A549 (cell line): ENCODE measurements around the gene ARPC3.

Experiments used
- CTCF ChIP-seq: fragments of >200 bp; sonication (Bioruptor Twin); formaldehyde crosslinking; IDR thresholded peaks from 3 replicates; pipeline ENCODE4 v1.5.1; 2016
- EHMT2 ChIP-seq: fragments of 200-600 bp; sonication (generic); IDR thresholded peaks from 2 replicates; pipeline ENCODE4 v1.6.1; 2016; ENCODE audit warnings: antibody characterized with exemption, low read depth, mild to moderate bottlenecking, moderate library complexity
- ELK1 ChIP-seq: fragments of 150-350 bp; IDR thresholded peaks from 2 replicates; pipeline ENCODE4 v1.6.1; 2014; ENCODE audit warnings: low read depth, mild to moderate bottlenecking, low read length
- EP300 ChIP-seq, 2 experiments: fragments of >200 bp; sonication (Bioruptor Twin); formaldehyde crosslinking; IDR thresholded peaks; 2 replicates in 1 of 2; 3 replicates in 1 of 2; pipeline ENCODE4 v1.6.1; 2016 to 2017
- POLR2A ChIP-seq: IDR thresholded peaks from 2 replicates; pipeline ENCODE4 v1.6.1; 2012; ENCODE audit warnings: mild to moderate bottlenecking, low read length
- ZFP36 ChIP-seq: fragments of 450-650 bp; IDR thresholded peaks from 2 replicates; pipeline ENCODE4 v1.6.1; 2014; ENCODE audit warnings: borderline replicate concordance; ENCODE audit not compliant: partially characterized antibody

- TF ChIP-seq POLR2A = peak; percentile 50; the same call in 1 of the 2 replicates
- TF ChIP-seq ELK1 = no peak
- no peak for TF ChIP-seq EP300 (IDR thresholded peaks at IDR 0.05)
- TF ChIP-seq ZFP36 = no peak
- TF ChIP-seq EHMT2 = no peak
- TF ChIP-seq CTCF = peak; percentile 73
These were observed at the start of gene ARPC3 for GRCh38 chr12:110449799-110450497.
